HL-60/S4 treated with retinoic acid at 250 ng/mL for 4 days and 3 days (cell line): ENCODE measurements around the gene ANO2.
"Not testable (repeated sequence)": the region's sequence is repeated elsewhere in the genome, so short reads cannot be mapped to it uniquely, and the experiment has no call there.

ENCODE experiments used
- in situ Hi-C: fragments of 300-500 bp; cut with MboI; formaldehyde crosslinking; loops from 2 replicates; pipeline ENCODE4 v1.7.0; 2022; ENCODE audit warnings: low sequenced_read_pairs

The ANO2 gene

GRCh38 chr12:5889381-5890047, 55.5 kb downstream of the ANO2 start:
- in situ Hi-C loops = no loop called here

GRCh38 chr12:5888816-5889315, 56.2 kb downstream of the ANO2 start:
- in situ Hi-C loops = no loop called here

- in situ Hi-C loops = not testable (repeated sequence)
These were observed 57.2 kb downstream of the ANO2 start for GRCh38 chr12:5887819-5888218.

GRCh38 chr12:5884866-5885265, 60.2 kb downstream of the ANO2 start:
- in situ Hi-C loops = no loop called here

GRCh38 chr12:5884285-5884684, 60.8 kb downstream of the ANO2 start:
- in situ Hi-C loops = no loop called here

- in situ Hi-C loops = no loop called here
These were observed 62.4 kb downstream of the ANO2 start for GRCh38 chr12:5882511-5883190.

- in situ Hi-C loops = no loop called here
These were observed 63.4 kb downstream of the ANO2 start for GRCh38 chr12:5881666-5882065.

GRCh38 chr12:5881101-5881606, 63.9 kb downstream of the ANO2 start:
- in situ Hi-C loops = no loop called here

- in situ Hi-C loops = no loop called here
These were observed 69.2 kb downstream of the ANO2 start for GRCh38 chr12:5875851-5876250.

GRCh38 chr12:5874514-5874913, 70.5 kb downstream of the ANO2 start:
- in situ Hi-C loops = no loop called here

- in situ Hi-C loops = no loop called here
These were observed 71.7 kb downstream of the ANO2 start for GRCh38 chr12:5873281-5873919.

GRCh38 chr12:5872745-5873144, 72.3 kb downstream of the ANO2 start:
- in situ Hi-C loops = no loop called here

GRCh38 chr12:5871741-5872140, 73.3 kb downstream of the ANO2 start:
- in situ Hi-C loops = no loop called here

GRCh38 chr12:5870183-5870582, 74.9 kb downstream of the ANO2 start:
- in situ Hi-C loops = no loop called here

GRCh38 chr12:5868625-5869295, 76.3 kb downstream of the ANO2 start:
- in situ Hi-C loops = no loop called here

GRCh38 chr12:5865397-5865796, 79.7 kb downstream of the ANO2 start:
- in situ Hi-C loops = no loop called here

GRCh38 chr12:5864972-5865371, 80.1 kb downstream of the ANO2 start:
- in situ Hi-C loops = no loop called here

GRCh38 chr12:5864301-5864700, 80.8 kb downstream of the ANO2 start:
- in situ Hi-C loops = no loop called here

GRCh38 chr12:5861416-5861815, 83.6 kb downstream of the ANO2 start:
- in situ Hi-C loops = no loop called here

- in situ Hi-C loops = no loop called here
These were observed 88.4 kb downstream of the ANO2 start for GRCh38 chr12:5856692-5857091.

- in situ Hi-C loops = no loop called here
These were observed 98.1 kb downstream of the ANO2 start for GRCh38 chr12:5846950-5847349.
